NCI-H146 (cell line): ENCODE results near the gene CTCFL.
A peak's percentile ranks its signal among the peaks of the same experiment; 100 is the strongest.
"Not testable (repeated sequence)": the region's sequence is repeated elsewhere in the genome, so short reads cannot be mapped to it uniquely, and the experiment has no call there.

ENCODE experiments used
- DNase-seq: peaks from one replicate; lab custom pipeline; 2025; lab: John Stamatoyannopoulos, UW

CTCFL gene

GRCh38 chr20:57480444-57481160, 44.3 kb downstream of the CTCFL start:
- no peak for DNase-seq

DNA sequence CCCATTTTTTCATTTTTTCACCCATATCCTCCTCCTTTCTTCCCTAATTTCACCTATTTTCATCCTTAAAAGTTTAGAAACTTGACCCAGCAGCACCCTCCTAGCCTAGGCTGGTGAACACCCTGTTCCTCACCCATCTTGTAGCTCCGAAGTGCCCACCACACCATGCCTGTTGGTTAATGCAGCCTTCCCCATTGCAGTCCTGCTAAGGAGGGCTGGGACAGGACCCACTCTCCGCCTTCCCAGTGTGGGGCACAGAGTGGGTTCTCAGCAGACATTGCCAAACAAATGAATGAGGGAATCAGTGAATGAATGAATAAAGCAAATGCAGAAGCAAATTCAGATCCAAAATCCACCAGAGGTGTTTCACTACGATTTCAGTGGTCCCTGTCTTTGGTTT, 45.7 kb downstream of the CTCFL start:
- DNase-seq, result no peak

DNA sequence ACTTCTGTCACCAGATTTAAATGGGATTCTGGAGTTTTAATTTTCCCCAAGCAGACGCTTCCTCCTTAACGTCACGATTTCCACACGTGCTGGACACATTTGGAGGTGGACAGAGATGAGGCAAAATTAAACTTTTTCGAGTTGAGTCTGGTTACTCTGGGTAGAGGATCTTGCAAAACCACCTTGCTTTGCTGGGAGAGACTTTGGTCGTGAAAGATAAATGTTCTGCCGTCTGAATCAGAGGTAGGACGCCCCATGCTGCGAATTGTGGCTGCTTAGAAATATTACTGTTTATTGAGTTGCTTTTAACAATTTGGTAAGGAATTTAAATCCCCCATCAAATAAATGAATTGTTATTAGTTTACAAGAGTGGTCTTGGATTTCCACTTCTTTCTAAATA, 46.8 kb downstream of the CTCFL start:
- DNase-seq, result no peak

DNA sequence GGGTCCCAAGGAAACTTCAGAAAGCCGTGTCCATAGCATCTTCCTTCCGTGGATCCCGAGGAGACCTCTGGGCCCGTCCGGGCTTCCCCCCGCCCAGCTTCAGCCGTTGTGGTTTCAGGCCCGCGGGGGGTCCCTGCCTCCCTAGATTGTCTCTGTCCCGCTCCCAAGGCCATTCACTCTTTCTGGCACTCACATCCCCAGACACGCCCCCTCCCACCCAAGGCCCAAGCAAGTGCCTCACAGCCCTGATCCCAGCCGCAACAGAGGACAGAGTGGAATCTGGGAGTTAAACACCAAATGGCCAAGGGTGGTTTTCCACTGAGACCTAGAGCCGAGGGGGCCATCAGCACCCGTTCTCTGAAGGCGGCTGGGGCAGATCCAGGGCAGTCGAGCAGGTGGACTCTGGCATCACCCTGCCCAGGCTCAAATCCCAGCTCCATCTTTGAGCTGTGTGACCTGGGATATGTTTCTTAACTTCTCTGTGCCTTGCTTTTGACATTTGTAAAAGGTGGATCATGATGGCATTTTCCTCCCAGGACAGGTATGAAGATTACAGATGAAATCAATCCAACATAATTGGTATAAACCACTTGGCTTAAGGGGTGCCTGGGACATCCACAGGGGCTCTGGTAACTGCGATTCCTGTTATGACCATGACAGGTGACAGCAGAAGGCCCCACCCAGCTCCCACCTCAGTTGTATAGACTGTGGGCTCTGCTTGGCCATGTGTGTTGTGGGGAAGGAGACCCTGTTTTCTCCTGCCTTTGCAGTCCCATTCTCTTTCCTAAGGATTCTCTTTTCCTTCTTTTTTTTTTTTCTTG, 48.1 kb downstream of the CTCFL start:
- no peak for DNase-seq

DNA sequence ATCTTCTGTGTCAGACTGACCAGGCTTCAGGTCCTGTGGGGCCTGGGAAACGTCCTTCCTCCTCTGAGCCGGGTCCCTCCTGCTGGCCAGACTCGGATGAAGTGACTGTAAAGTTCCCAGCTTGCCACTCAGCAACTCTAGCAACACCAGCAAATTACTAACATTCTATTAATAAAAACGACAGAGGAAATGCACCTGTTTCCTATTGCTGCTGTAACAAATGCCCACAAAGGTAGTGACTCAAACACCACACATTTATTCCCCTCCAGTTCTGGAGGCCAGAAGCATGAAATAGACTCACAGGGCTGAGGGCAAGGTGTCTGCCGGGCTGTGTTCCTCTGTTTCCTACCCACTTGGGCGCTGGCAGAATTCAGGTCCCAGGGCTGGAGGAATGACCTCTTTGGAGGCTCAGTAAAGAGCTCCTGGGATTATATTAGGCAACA, 48.8 kb downstream of the CTCFL start:
- DNase-seq, result no peak

- no peak for DNase-seq
Measured at GRCh38 chr20:57475388-57476083, 49.4 kb downstream of the CTCFL start.

DNA sequence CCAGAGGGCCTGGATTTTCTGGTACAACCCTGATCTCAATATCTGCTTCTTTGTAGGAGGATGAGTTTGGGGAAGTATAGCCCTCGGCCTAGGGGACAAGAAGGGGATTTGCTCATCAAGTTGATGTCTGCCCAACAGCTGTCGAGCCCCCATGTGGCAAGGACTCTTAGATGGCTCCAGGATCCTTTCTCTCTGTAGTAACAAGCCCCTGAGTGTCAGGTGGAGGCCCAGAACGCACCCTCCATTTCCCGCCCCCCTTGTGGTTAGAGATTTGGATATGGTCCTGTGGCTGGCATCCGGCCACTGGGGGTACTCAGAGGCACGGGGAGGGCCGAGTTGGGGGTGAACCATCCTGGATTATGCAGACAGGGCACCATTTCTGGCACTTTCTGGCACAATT, 50.1 kb downstream of the CTCFL start:
- no peak for DNase-seq

DNA sequence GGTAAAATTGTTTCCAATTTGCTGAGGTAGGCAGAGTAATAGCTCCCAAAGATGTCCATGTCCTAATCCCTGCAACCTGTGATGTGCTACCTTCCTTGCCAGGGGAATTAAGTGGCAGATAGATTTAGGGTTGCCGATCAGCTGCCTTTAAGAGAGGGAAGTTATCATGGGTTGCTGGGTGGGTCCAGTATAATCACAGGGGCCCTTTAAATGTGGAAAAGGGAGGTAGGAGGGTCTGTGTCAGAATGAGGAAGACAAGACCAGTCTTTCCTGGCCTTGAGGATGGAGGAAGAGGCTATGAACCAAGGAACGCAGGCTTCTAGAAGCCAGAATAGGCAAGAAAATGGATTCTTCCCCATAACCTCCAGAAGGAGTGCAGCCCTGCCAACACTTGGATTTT, 50.7 kb downstream of the CTCFL start:
- DNase-seq, result no peak

GRCh38 chr20:57473246-57474048, 51.5 kb downstream of the CTCFL start:
- peak; percentile 38 for DNase-seq

DNA sequence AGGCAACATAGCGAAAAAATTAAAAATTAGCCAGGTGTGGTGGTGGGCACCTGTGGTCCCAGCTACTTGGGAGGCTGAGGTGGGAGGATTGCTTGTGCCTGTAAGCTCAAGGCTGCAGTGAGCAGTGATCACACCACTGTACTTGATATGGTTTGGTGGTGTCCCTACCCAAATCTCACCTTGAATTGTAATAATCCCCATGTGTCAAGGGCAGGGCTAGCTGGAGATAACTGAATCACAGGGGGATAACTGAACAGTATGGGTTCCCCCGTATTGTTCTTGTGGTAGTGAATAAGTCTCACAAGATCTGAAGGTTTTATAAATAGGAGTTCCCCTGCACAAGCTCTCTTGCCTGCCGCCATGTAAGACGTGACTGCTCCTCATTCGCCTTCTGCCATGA, 52.5 kb downstream of the CTCFL start:
- not testable (repeated sequence) for DNase-seq

DNA sequence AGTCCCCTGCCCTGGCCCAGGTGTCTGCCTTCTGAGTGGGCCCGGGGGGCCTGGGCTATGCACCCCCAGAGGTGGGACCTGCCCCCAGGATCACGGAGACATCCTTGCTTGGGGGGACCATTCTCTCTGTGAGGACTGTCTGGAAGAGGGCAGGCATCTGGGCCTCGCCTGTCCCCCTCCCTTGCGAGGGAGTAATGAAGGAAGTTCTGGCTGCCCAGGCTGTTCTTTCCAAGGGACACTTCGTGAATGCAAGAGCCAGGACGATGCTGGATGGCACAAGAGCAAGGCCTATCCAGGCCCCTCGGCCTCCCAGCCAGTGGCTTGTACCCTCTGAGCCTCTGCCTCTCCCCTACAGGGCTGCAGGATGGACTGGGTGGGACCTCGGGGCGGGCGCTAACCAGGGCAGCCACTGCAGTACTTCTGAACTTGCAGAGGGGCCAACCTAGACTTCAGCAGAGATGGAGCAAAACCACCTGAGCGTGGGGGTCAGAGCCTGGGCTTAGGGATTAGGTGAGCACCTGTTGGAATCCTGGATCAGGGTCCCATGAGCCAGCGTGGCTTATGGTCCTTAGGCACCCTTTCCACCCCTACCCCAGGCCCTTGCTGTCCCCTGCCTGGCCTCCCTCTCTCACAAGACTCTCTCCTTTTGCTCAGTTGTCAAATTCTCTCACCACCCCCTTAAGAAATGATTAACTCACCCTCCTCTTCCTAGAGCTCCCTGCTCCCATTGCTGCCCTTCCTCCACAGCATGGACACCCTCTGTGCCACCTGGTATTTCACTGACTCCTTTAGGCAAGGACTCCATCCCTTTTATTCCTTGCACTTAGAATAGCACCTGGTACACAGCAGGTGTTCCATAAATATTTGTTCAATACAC, 53.2 kb downstream of the CTCFL start:
- peak; percentile 97 for DNase-seq

GRCh38 chr20:57470666-57471495, 54.1 kb downstream of the CTCFL start:
- no peak for DNase-seq

DNA sequence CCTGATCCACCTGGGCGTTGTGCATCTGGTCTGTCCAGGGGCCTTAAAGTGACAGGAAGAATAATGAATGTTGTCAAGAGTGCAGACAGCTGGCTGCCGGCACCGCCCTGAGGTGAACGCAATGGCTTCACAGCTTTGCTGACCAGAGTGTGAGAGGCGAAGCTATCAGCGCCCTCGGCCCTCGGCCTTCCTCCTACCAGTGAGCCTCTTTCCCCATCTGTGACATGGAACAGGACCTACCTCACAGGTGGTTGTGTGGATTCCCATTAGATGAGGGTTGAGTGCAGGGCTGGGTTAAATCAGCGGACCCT, 54.8 kb downstream of the CTCFL start:
- peak; percentile 66 for DNase-seq

DNA sequence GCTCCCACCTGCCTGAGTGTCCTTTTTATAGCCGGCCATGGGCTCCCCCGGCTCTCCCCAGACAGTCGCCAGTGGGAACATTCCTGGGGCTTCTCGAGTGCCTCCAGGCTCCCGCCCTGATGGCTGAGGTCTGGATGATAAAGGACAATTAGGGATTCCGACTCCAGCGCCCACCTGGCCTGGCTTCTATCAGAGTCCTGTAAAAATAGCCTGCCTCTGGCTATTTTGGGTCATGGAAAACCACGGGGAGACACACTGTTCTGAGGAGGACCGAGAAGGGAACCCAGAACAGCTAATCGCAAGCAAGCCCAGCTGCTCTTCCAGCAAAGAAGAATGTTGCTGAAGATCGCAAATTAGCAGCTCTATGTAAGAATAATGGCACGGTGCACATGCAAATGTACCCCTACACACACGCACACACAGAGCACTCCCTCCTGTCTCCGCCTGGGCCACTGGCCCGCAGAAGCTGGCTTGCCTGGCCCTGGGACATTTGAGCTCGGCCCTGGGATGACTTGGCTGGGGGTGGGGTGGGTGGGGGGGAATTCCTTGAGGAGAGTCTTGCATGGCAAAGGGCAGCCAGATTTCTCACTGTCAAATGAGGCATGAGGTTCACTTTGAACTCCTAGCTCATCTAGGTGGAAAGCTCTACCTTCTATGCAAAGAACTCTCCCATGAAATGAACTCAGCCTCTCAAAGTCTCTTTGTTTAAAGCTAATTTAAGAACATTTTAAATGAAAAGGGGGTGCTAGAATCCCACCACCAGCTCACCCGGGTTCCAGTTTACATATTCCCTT, 55.3 kb downstream of the CTCFL start:
- DNase-seq, result peak; percentile 64

DNA sequence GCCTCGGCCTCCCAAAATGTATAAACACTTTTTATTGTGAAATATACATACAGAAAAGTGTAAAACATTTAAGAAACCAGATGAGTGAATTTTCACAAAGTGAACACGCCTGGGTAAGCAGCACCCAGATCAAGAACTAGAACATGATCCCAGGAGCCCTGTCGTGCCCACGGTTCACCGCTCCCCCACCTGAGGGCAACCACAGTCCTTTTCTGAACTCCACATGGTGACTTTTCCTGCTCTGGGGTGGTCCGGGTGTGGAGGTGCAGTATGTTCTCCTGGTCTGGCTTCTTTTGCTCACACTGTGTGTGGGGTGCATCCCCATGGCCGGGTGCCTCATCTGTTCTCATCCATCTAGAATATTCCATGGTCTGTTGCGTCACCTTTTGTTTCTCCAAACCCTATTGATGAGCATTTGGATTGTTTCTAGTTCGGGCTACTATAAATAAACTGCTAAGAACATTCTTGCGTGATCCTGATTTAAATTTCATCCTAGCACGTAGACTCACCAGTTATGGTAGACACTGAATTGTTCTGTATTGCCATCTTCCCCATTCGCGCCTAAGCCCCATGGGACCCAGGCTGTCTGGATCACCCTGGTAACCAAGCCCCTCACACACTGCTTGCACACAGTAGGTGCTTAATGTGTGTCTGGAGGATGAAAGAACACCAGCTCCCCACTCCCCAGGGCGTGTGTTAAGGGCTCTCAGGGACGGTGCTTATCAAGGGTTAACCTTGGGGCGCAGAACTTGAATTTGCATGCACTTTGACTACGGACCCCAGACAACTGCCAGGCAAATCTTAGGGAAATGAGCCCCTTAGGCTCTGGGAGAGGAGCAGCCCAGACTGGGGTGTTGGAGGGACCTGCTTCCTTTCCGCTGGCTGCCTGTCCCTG, 56.2 kb downstream of the CTCFL start:
- no peak for DNase-seq

DNA sequence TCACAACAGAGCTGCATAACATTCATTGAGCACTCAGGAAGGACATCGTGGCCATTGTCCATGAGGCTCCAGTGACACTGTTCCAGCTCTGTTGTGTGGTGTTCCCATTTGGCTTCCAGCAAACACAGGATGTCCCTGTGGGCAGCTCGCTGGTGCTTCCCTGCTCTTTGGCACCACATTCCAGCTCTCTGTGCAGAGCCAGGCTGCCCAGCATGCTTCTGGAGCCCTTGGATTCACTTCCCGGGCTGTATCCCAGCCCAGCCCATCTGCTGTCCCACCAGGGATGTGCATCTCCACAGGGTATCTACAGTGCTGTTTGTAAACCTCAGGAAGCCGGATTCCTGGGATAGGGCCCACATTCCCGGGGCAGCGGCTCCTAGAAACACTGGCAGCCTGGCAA, 57.2 kb downstream of the CTCFL start:
- DNase-seq, result no peak

DNA sequence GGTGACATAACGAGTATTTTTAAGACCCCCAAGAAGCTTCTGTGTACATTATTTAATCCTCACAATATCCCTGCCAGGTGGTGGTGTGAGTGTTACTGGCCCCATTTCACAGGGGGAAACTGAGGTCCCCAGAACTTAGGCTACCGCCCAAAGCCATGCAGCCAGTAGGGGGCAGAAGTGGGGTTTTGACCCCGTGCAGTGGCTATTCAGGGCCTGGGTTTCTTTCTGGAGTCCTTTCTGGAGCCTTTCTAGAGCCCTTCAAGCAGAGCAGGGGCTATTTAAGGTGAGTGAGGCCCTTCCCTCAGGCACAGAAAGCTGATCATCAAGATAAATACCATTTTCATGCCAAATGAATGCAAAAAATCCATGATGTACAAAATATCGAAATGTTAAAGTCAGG, 59.0 kb downstream of the CTCFL start:
- no peak for DNase-seq

- DNase-seq, result no peak
Measured at GRCh38 chr20:57465486-57465885, 59.5 kb downstream of the CTCFL start.
